Stimulated activated CD4-positive, alpha-beta T cell treated with anti-CD3 and anti-CD28 coated beads, TNF-alpha, amount 100 ng/mL, for 24 hours (primary cell): ENCODE measurements around the gene TOP1.
"Not testable (repeated sequence)": the region's sequence is repeated elsewhere in the genome, so short reads cannot be mapped to it uniquely, and the experiment has no call there.

ENCODE experiments used
- DNase-seq, 3 experiments: peaks; one replicate each; pipeline ENCODE4 v3.0.0-alpha.2; 2020; ENCODE audit warnings: low read depth in 3 of 3

TOP1 gene

GRCh38 chr20:41091927-41092326, 63.3 kb downstream of the TOP1 start:
- DNase-seq = no peak

- no peak for DNase-seq
These were observed 65.9 kb downstream of the TOP1 start for GRCh38 chr20:41094353-41095055.

GRCh38 chr20:41095110-41095969, 66.7 kb downstream of the TOP1 start:
- DNase-seq = peak; percentile 25 to 32 (median 31)

- DNase-seq = no peak
These were observed 70.2 kb downstream of the TOP1 start for GRCh38 chr20:41098703-41099250.

- DNase-seq = no peak
These were observed 71.4 kb downstream of the TOP1 start for GRCh38 chr20:41100001-41100480.

- no peak for DNase-seq
These were observed 73.0 kb downstream of the TOP1 start for GRCh38 chr20:41101660-41102059.

- DNase-seq = no peak
These were observed 79.9 kb downstream of the TOP1 start for GRCh38 chr20:41108531-41108930.

GRCh38 chr20:41110012-41110411, 81.4 kb downstream of the TOP1 start:
- no peak for DNase-seq

GRCh38 chr20:41110930-41111577, 82.4 kb downstream of the TOP1 start:
- no peak for DNase-seq

GRCh38 chr20:41111578-41111951, 82.9 kb downstream of the TOP1 start:
- no peak for DNase-seq

- no peak for DNase-seq
These were observed 87.8 kb downstream of the TOP1 start for GRCh38 chr20:41116282-41116956.

GRCh38 chr20:41118159-41118558, 89.5 kb downstream of the TOP1 start:
- DNase-seq = not testable (repeated sequence)

GRCh38 chr20:41118632-41119031, 90.0 kb downstream of the TOP1 start:
- no peak for DNase-seq

GRCh38 chr20:41119614-41120561, 91.3 kb downstream of the TOP1 start:
- no peak for DNase-seq

- DNase-seq = no peak
These were observed 92.8 kb downstream of the TOP1 start for GRCh38 chr20:41121399-41121798.

GRCh38 chr20:41123631-41124030, 95.0 kb downstream of the TOP1 start:
- DNase-seq = no peak

GRCh38 chr20:41124451-41125094, 96.0 kb downstream of the TOP1 start:
- DNase-seq = no peak

GRCh38 chr20:41125530-41126457, 97.2 kb downstream of the TOP1 start:
- DNase-seq = no peak

GRCh38 chr20:41126719-41127118, 98.1 kb downstream of the TOP1 start:
- DNase-seq = no peak
